GM21717 (cell line): ENCODE data around the gene GP5.

ENCODE experiments used
- ATAC-seq: cut with Tn5 transposase; IDR thresholded peaks from one replicate; pipeline ENCODE4 v1.9.1; 2021; ENCODE audit warnings: mild to moderate bottlenecking, moderate library complexity; ENCODE audit not compliant: unreplicated experiment

GP5 gene

DNA sequence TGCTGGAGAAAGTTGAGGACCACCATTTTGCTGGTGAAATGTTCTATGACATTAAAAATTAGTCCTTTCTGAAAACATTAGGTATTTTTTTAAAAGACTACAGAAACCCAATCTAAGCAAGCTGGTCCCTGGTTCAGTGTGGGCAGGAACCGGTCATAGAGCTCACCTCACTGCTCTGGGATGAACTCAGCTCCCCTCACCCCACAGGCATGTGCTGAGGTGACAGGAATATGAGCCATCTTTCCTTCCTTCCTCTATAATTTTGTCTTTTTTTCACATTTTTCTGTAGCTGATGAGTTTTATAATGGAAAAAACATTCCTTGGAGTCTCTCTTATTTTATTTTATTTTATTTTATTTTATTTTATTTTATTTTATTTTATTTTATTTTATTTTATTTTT, 21.4 kb downstream of the GP5 start:
- no peak for ATAC-seq

GRCh38 chr3:194376241-194376560, 22.9 kb downstream of the GP5 start:
- no peak for ATAC-seq

DNA sequence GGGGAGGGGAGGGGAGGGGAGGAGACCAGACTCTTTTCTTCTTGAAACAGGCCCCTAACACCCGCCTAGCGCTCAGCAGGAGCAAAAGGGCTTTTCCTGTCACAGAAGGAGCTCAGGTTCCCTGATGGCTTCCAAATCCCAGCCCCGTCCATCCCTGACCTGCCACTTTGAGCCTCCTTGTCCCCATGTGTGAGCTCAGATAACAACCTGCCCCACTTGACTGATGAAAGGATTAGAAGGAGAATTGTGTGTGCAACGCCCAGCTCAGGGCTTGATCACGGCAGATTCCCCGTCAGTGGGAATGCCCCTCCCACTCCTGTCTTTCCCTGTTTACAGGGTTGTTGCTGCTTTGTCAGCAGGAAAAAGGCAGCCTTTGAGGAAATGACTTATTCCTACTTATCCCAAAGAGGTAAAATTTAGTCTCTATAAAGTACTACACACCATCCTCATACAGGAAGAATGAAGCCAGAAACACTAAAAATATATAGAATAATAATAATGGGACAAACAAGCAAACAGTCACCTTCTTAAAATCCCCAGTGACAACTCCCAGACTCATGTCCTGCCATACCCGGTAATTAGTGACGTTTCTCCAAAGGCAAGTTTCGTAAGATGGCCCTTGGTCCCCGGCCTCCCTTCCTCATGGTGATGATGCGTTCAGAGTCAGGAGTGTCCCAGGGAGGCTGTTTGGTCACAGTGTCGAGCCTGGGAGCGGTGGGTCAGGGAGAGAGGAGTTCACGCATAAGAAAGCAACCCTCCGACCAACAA, 23.4 kb downstream of the GP5 start:
- ATAC-seq: no peak

- ATAC-seq: no peak
Measured at GRCh38 chr3:194374935-194375334, 24.1 kb downstream of the GP5 start.

DNA sequence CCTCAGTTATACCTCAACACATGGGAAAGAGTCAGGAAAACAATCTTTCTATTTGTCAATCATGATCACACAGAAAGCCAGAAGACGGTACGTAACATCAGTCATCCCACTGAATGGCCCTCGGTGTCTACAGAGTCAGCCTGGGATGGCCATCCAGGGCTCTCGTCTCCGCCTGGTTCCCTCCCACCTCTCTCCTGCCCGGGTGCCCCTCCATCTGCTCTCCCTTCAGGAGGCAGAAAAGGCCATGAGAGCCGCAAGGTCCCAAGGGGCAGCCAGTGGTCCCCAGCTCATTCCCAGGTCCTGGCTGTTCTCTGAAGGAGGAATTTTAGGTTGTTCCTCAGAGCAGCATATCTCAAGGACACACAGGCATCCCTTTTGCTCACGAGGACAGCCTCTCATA, 25.2 kb downstream of the GP5 start:
- no peak for ATAC-seq

DNA sequence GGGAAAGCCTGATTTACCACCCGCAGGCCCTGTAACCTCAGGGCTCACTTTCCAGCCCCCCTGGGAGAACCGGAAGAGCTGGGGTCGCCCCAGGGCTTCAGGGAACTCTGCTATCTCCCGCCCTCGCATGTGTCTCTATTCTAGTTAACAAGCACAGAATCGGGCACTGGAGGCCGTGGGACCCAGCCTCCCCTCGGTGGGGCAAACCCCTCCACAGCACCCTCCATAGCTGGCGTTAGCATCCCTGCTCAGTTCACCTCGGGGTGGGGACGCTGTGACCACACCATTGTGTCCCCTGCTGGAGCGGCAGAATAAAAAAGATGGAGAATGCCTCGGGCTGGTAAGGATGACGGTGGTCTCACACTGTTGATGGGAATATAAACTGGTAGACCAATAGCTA, 26.0 kb downstream of the GP5 start:
- no peak for ATAC-seq

- ATAC-seq: no peak
Measured at GRCh38 chr3:194370753-194371152, 28.3 kb downstream of the GP5 start.

DNA sequence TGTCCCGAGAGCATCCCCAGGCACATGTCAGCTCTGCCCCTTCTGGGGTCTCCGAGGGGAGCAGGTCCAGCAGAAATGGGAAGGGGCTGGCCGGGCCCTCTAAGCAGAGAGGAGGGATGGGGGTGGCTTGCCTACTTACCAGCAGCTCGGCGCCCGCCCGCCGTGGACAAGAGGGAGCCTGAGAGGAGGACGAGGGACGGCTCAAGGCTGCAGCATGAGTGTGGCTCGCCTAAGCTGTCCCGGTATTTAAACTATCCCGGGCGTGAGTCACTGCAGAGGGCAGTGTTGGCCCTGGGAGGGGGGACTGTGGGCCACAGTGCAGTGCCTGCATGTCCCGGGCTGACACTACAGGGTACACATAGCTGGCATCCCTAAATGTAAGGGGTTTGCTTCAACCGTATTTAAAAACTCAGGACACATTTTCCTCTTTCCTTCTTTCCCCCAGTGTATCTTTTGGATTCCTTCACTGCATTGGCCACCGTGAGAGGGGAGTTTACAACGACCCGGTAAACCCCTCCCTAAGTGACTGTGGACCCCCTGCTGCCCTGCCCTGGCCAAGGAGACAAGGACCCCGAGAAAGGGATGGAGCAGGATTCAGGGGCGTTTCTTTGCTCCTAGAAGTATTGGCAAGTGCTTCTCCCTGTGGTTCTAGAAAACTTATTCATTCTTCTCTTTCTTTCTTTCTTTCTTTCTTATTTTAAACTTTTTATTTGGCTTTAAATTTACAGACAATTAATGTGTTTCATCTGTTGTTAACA, 29.4 kb downstream of the GP5 start, which contains the start of gene LRRC15:
Gene LRRC15, minus strand, starts transcription at position 222 of the 758 bp plus-strand sequence. CDS start 8,700 bp downstream, outside the sequence.
- no peak for ATAC-seq

DNA sequence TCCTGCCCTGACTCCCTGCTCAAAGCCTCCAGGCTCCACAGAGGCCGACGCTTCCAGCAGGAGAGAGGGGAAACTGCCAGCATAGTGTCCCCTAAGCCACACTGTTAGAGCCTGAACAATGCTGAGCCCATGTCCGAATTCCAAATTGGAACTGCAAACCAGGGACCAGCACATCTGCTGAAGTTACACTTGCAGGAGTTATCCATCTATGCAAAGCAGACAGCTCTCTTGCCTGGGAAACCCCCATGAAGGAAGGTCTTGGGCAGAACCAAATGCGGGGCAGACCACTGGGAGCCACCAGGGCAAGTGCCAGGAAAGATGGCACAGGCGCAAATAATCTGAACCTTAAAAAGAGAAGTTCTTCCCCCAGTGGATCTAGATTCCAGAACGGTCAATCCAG, 30.1 kb downstream of the GP5 start:
- ATAC-seq: no peak

DNA sequence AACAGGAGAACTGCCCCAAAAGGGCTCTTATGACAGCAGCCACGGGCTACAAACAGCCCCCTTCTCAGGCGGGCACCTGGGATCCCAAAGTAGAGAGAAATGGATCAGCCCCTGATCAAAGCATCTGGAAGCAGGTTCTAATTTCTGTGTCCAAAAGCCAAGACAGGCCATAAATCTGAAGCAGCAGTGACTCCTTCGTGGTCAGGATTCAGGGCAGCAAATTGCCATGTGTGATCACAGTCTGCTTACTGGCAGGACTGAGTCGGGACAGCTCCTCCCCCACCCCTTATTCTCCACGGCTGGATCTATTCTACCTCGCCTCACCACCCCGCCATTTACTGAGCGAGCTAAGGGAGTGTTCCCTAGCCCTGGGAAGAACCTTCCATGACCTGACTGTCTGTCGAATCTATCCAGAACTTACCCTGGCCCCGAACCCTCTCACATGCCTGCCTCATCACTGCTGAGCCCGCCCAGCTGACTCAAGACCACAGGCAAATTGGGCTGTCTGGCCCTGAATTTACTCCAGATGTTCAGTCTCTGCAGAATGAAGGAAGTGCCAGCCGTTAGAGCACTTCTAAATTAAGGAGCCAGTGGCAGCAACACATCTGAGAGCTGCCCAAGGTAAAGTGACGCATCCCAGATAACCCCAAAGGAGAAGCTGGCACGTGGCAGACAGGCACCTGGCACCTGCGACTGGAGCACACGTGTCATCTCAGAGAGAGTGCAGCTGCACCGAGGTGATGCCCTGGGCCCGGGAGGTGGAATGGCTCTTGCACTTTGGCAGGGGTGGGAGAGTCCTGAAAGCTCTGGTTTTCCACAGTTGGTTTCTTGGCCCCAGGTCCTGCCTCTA, 30.8 kb downstream of the GP5 start:
- no peak for ATAC-seq

GRCh38 chr3:194365978-194366490, 33.0 kb downstream of the GP5 start:
- ATAC-seq: no peak

GRCh38 chr3:194365526-194365925, 33.5 kb downstream of the GP5 start:
- no peak for ATAC-seq

DNA sequence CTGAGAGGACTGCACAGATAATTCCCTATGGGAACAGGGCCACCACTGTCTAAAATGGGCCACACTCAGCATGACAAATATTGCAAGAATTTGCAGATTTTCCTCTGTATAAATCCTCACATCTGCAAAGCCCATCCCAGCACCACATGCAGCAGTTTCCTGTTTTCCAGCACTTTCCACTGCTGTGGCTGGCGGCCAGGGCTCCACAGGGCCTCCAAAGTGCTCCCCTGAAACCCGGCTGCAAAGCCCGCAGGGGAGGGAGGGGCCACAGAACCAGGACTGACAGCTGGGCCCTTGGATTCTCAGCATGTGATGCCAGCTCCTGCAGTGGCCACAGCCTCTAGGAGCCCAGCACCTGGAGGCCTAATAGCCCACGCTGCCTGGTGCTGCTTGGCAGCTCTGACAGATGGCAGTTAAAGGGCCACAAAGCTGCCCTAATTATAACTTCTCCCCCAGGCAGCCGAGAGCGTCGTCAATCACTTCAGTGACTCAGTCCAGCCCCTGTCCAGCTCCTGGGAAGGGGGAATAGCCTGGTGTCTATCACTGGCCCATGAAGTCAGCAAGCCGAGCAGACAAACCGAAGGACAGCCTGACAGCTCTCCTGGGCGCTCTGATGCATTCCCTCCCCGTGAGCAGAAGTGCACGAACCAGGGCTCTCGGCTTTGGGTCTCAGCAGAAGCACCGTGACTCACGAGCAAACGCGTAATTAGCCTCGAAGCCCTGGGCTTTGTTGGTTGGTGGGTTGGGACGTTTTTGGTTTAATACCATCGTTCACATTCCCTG, 34.2 kb downstream of the GP5 start:
- no peak for ATAC-seq

DNA sequence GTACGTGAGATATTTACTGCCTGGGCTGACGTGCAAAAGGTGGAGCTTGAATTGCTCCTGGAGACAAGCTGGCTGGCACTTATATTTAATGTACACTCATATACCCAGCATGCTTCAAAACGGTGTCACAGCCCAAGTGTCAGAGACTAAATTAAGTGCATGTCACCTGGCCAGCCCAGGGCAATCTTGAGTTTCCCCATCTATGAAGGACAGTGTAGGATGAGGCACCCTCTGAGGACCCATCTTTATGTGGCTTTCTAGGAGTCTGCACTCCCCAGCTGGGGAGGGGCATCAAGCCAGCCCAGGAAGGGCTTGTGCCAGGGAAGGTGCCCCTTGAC, 34.8 kb downstream of the GP5 start:
- no peak for ATAC-seq

DNA sequence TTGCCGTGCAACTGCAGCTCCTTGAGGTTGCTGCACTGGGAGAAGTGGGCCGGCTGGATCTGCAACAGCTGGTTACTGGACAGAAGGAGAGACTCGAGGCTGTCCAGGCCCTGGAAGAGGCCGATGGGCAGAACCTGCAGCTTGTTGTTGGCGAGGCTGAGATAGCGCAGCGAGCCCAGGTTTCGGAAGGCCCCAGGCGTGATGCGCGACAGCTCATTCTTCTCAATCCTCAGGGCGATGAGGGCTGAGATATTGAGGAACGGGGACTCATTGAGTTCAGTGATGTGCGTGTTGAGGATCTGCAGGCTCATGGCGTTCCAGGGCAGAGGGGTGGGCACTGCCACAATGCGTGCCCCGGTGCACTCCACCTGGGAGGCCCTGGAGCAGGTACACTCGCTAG, 38.5 kb downstream of the GP5 start:
- ATAC-seq: no peak

GRCh38 chr3:194357681-194358080, 41.4 kb downstream of the GP5 start:
- no peak for ATAC-seq

- ATAC-seq: no peak
Measured at GRCh38 chr3:194355379-194355778, 43.7 kb downstream of the GP5 start.

GRCh38 chr3:194354315-194354714, 44.8 kb downstream of the GP5 start:
- ATAC-seq: no peak

DNA sequence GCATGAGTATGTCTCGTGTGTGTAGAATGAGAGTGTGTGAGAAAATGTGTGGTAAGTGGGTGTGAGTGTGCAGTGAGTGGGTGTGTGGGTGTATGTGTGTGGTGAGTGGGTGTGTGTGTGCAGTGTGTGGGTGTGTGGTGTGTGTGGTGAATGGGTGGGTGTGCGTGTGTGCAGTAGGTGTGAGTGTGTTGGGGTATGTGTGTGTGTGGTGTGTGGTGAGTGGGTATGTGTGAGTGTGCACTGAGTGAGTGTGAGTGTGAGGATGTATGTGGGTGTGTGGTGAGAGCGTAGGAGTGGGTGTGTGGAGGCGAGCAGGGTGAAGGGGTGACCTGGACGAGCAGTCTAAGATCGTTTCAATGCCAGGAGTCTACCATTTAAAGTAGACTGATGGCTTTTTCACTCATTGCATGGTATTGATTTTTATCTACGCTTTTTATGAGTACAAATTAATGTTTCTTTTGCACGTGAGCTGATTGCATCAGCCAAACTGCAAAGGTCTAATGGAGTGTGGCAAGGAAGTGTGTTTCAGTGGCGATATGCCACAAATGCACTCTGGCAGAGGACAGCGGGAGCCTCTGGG, 46.3 kb downstream of the GP5 start:
- no peak for ATAC-seq

DNA sequence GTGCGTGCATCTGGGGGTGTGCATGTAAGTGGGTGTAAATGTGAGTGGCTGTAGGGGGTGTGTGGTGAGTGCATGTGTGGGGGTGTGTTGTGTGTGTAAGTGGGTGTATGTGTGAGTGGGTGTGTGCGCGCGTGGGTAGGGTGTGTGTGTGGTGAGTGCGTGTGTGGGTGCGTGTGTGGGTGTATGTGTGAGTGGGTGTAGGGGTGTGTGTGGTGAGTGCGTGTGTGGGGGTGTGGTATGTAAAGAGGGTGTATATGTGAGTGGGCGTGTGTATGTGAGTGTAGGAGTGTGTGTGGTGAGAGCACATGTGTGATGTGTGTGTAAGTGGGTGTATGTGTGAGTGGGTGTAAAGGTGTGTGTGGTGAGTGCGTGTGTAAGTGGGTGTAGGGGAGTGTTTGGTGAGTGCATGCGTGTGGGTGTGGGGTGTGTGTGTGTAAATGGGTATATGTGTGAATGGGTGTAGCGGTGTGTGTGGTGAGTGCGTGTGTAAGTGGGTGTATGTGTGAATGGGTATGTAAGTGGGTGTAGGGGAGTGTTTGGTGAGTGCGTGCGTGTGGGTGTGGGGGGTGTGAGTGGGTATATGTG, 47.0 kb downstream of the GP5 start:
- ATAC-seq: no peak
